Measurements from ENCODE around the gene MRAP2. TPM values are rescaled to one million over a fixed set of nuclear protein-coding genes. Genes with fewer than 3 reads are reported as not detected.

Gene MRAP2
- total RNA-seq, 1 experiment from 2014 or later, result 1.4 TPM

DNA sequence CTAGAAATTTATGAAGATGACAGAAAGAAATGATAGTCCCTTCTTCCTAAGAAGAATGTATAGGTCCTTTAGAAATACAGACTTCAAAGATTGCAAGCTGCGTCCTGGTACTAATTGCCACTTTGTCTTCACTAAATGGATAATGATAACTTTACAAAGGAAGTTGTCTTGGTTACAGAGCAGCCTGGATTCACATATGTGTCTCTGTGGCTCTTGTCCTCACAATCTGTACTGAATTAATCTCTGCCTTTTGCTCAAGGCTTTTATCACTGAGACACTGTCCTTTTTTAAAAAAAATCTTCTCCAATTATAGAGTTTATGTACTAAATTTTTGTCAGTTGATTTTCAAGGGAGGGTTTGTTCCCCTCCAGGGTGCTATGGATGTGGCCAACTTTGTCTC lies 17.5 kb upstream of the MRAP2 start:
- no peaks in the 10 kb centered on the region for H3K36me3 ChIP-seq (ENCODE audit: control insufficient read depth, insufficient read depth, low read length)
- Mint-ChIP-seq H3K9me3 (ENCODE audit: unreplicated experiment) (no peaks in the 10 kb centered on the region), H3K27me3 (ENCODE audit: insufficient read depth, unreplicated experiment) (no peaks in the 10 kb centered on the region), H3K36me3 (ENCODE audit: insufficient read depth, unreplicated experiment) (no peaks in the 10 kb centered on the region), H3K4me1 (ENCODE audit: low read depth, unreplicated experiment) (no peaks in the 10 kb centered on the region), H3K27ac (ENCODE audit: unreplicated experiment) (no peak overlapping the region), H3K4me3 (ENCODE audit: unreplicated experiment) (no peak overlapping the region)
- BruUV-seq (replicated peaks), result no TSS peak
- DNase-seq, result no peak
- H3K4me3 ChIP-seq (ENCODE audit: low read depth, low read length), result no peak overlapping the region
- ChIA-PET POLR2A (no interaction called here), CTCF (no interaction called here)
- no peaks in the 10 kb centered on the region for H3K27me3 ChIP-seq (replicated peaks; ENCODE audit: control insufficient read depth, insufficient read depth, low read length)
- H3K4me1 ChIP-seq, result no peaks in the 10 kb centered on the region
- intact Hi-C loops (cut with micrococcal nuclease; ENCODE audit: unreplicated experiment), result no loop called here
- TF ChIP-seq, protein P1, sequence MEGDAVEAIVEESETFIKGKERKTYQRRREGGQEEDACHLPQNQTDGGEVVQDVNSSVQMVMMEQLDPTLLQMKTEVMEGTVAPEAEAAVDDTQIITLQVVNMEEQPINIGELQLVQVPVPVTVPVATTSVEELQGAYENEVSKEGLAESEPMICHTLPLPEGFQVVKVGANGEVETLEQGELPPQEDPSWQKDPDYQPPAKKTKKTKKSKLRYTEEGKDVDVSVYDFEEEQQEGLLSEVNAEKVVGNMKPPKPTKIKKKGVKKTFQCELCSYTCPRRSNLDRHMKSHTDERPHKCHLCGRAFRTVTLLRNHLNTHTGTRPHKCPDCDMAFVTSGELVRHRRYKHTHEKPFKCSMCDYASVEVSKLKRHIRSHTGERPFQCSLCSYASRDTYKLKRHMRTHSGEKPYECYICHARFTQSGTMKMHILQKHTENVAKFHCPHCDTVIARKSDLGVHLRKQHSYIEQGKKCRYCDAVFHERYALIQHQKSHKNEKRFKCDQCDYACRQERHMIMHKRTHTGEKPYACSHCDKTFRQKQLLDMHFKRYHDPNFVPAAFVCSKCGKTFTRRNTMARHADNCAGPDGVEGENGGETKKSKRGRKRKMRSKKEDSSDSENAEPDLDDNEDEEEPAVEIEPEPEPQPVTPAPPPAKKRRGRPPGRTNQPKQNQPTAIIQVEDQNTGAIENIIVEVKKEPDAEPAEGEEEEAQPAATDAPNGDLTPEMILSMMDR (IDR thresholded peaks at IDR 0.05; ENCODE audit: insufficient read depth in 1 of 2, low read depth in 1 of 2, low read length in 1 of 2, severe bottlenecking in 1 of 2, unreplicated experiment in 1 of 2), result no peak
- H3K9me3 ChIP-seq, result no peaks in the 10 kb centered on the region

DNA sequence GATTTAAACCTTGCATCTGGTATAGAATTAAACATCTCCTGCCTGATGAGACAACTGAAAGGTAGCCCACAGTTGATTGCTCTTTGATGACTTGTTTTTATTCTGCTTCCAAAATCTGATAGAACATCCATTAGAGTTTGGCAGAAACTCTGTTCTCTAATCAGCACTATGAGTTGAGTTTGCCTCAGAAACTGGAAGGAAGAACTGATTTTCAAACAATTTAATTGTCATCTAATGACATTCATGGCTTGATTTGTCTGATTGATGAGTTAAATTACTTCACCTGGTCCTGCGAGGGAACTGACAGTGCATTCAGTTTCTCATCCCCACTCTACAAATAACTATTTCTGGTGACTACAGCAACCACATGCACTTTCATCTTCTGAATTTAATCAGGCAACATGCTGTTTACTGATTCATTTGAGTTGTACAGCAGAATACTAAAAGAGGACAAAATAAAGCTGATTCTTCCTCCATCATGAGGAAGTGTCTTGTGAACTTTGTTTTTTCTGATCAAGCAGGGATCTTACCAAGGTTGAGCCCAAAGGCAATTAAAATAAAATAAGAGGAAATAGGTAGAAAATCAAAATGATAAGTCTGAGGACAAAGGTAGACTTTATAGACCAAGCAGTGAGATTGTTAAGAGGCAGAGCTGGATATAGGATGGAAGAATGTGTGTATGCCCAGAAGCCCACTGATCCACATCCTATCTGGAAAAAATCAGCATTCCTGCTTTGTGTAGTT lies 15.7 kb upstream of the MRAP2 start:
- no TSS peak for BruUV-seq (replicated peaks)
- Histone ChIP-seq H3K27me3 (replicated peaks; ENCODE audit: control insufficient read depth, insufficient read depth, low read length) (no peaks in the 10 kb centered on the region), H3K4me3 (ENCODE audit: low read depth, low read length) (no peak overlapping the region), H3K9me3 (no peaks in the 10 kb centered on the region), H3K4me1 (no peaks in the 10 kb centered on the region), H3K36me3 (ENCODE audit: control insufficient read depth, insufficient read depth, low read length) (no peaks in the 10 kb centered on the region)
- H3K27me3 Mint-ChIP-seq (ENCODE audit: insufficient read depth, unreplicated experiment), result no peaks in the 10 kb centered on the region
- H3K36me3 Mint-ChIP-seq (ENCODE audit: insufficient read depth, unreplicated experiment), result no peaks in the 10 kb centered on the region
- H3K4me3 Mint-ChIP-seq (ENCODE audit: unreplicated experiment), result no peak overlapping the region
- intact Hi-C loops (cut with micrococcal nuclease; ENCODE audit: unreplicated experiment), result no loop called here
- TF ChIP-seq, protein P1 (IDR thresholded peaks at IDR 0.05; ENCODE audit: insufficient read depth in 1 of 2, low read depth in 1 of 2, low read length in 1 of 2, severe bottlenecking in 1 of 2, unreplicated experiment in 1 of 2), result no peak
- H3K9me3 Mint-ChIP-seq (ENCODE audit: unreplicated experiment), result no peaks in the 10 kb centered on the region
- ChIA-PET CTCF (no interaction called here), POLR2A (no interaction called here)
- H3K4me1 Mint-ChIP-seq (ENCODE audit: low read depth, unreplicated experiment), result no peaks in the 10 kb centered on the region
- H3K27ac Mint-ChIP-seq (ENCODE audit: unreplicated experiment), result no peak overlapping the region
- no peak for DNase-seq

- Histone ChIP-seq H3K9me3 (no peaks in the 10 kb centered on the region), H3K36me3 (ENCODE audit: control insufficient read depth, insufficient read depth, low read length) (no peaks in the 10 kb centered on the region), H3K4me3 (ENCODE audit: low read depth, low read length) (no peak overlapping the region), H3K4me1 (no peaks in the 10 kb centered on the region), H3K27me3 (replicated peaks; ENCODE audit: control insufficient read depth, insufficient read depth, low read length) (no peaks in the 10 kb centered on the region)
- H3K27ac Mint-ChIP-seq (ENCODE audit: unreplicated experiment), result no peak overlapping the region
- ChIA-PET POLR2A (no interaction called here), CTCF (no interaction called here)
- no peaks in the 10 kb centered on the region for H3K27me3 Mint-ChIP-seq (ENCODE audit: insufficient read depth, unreplicated experiment)
- BruUV-seq (replicated peaks), result no TSS peak
- no peaks in the 10 kb centered on the region for H3K4me1 Mint-ChIP-seq (ENCODE audit: low read depth, unreplicated experiment)
- intact Hi-C loops (cut with micrococcal nuclease; ENCODE audit: unreplicated experiment), result no loop called here
- TF ChIP-seq, protein P1 (IDR thresholded peaks at IDR 0.05; ENCODE audit: insufficient read depth in 1 of 2, low read depth in 1 of 2, low read length in 1 of 2, severe bottlenecking in 1 of 2, unreplicated experiment in 1 of 2), result no peak
- no peaks in the 10 kb centered on the region for H3K36me3 Mint-ChIP-seq (ENCODE audit: insufficient read depth, unreplicated experiment)
- H3K4me3 Mint-ChIP-seq (ENCODE audit: unreplicated experiment), result no peak overlapping the region
- no peaks in the 10 kb centered on the region for H3K9me3 Mint-ChIP-seq (ENCODE audit: unreplicated experiment)
- no peak for DNase-seq
These were observed 15.0 kb upstream of the MRAP2 start for GRCh38 chr6:84018453-84019061.

All from Caco-2 (cell line).